GM23338 (cell line): Measurements from ENCODE around the gene AUH. TPM values are rescaled to one million over a fixed set of nuclear protein-coding genes. Genes with fewer than 3 reads are reported as not detected.

Experiments
- ATAC-seq: fragments of 200-7000 bp; cut with Tn5 transposase; 3 replicates; pipeline ENCODE4 v1.9.1; 2020
- DNase-seq: peaks from one replicate; pipeline ENCODE4 v3.0.0-alpha.2; 2015; ENCODE audit warnings: low spot score
- H2AFZ ChIP-seq: fragments of 200-600 bp; sonication (generic); 2 replicates; pipeline ENCODE4 v1.8.0; 2016; ENCODE audit warnings: antibody characterized with exemption, mild to moderate bottlenecking, moderate library complexity
- H3F3A ChIP-seq: fragments of 200-600 bp; sonication (generic); replicated peaks from 2 replicates; pipeline ENCODE4 v1.8.0; 2017; ENCODE audit warnings: antibody characterized with exemption, mixed run types, low read depth
- H3K27ac ChIP-seq: fragments of 200-600 bp; sonication (generic); 2 replicates; pipeline ENCODE4 v1.6.1; 2016; ENCODE audit warnings: low read depth
- H3K27me3 ChIP-seq: fragments of 200-600 bp; sonication (generic); 2 replicates; pipeline ENCODE4 v1.8.0; 2016; ENCODE audit warnings: mild to moderate bottlenecking, mixed run types, moderate library complexity; ENCODE audit not compliant: insufficient read depth
- H3K36me3 ChIP-seq: fragments of 200-600 bp; sonication (generic); 2 replicates; pipeline ENCODE4 v1.8.0; 2016; ENCODE audit warnings: mild to moderate bottlenecking; ENCODE audit not compliant: insufficient read depth
- H3K4me1 ChIP-seq: fragments of 200-600 bp; sonication (generic); 2 replicates; pipeline ENCODE4 v1.8.0; 2016; ENCODE audit warnings: mild to moderate bottlenecking, moderate library complexity; ENCODE audit not compliant: insufficient read depth
- H3K4me2 ChIP-seq: fragments of 200-600 bp; sonication (generic); 2 replicates; pipeline ENCODE4 v1.7.1; 2017; ENCODE audit warnings: mixed run types
- H3K4me3 ChIP-seq: fragments of 200-600 bp; sonication (generic); 2 replicates; pipeline ENCODE4 v1.6.1; 2016; ENCODE audit warnings: mixed run types
- H3K79me2 ChIP-seq: fragments of 200-600 bp; sonication (generic); replicated peaks from 2 replicates; pipeline ENCODE4 v1.8.0; 2017; ENCODE audit warnings: mild to moderate bottlenecking; ENCODE audit not compliant: insufficient read depth
- H3K9me2 ChIP-seq: fragments of 200-600 bp; sonication (generic); 2 replicates; pipeline ENCODE4 v1.8.0; 2017; ENCODE audit not compliant: insufficient read depth
- H4K20me1 ChIP-seq: fragments of 200-600 bp; sonication (generic); replicated peaks from 2 replicates; pipeline ENCODE4 v1.8.0; 2017; ENCODE audit warnings: mild to moderate bottlenecking; ENCODE audit not compliant: insufficient read depth
- H3K27ac Mint-ChIP-seq: 2 replicates; pipeline ENCODE4 v1.8.0; 2020; ENCODE audit warnings: inconsistent platforms, mild to moderate bottlenecking, moderate library complexity, mixed read lengths
- H3K27me3 Mint-ChIP-seq: 3 replicates; pipeline ENCODE4 v1.8.0; 2022; ENCODE audit warnings: low read depth, mild to moderate bottlenecking, moderate library complexity, mixed read lengths, inconsistent platforms; ENCODE audit not compliant: insufficient read depth, poor library complexity
- H3K36me3 Mint-ChIP-seq: 3 replicates; pipeline ENCODE4 v1.8.0; 2021; ENCODE audit warnings: low read depth, mild to moderate bottlenecking, inconsistent platforms, moderate library complexity, mixed read lengths
- H3K4me1 Mint-ChIP-seq: 3 replicates; pipeline ENCODE4 v1.8.0; 2020; ENCODE audit warnings: mild to moderate bottlenecking, inconsistent platforms, mixed read lengths
- H3K4me3 Mint-ChIP-seq: 3 replicates; pipeline ENCODE4 v1.8.0; 2021; ENCODE audit warnings: moderate library complexity, mild to moderate bottlenecking, inconsistent platforms, mixed read lengths
- H3K9me3 Mint-ChIP-seq: 3 replicates; pipeline ENCODE4 v1.8.0; 2020; ENCODE audit warnings: moderate library complexity, mild to moderate bottlenecking, inconsistent platforms, mixed read lengths
- CREB1 ChIP-seq: fragments of 250-450 bp; sonication (Bioruptor Pico); IDR thresholded peaks from 2 replicates; pipeline ENCODE4 v1.5.0; 2020; ENCODE audit warnings: low read depth, mild to moderate bottlenecking, moderate library complexity
- CTCF ChIP-seq, 2 experiments: fragments of 200-600 bp in 1 of 2; sonication (generic) in 1 of 2; conservative IDR thresholded peaks; 2 replicates each; pipeline versions ENCODE4 v1.5.1 to v1.6.1; 2016 to 2017; ENCODE audit warnings: antibody characterized with exemption in 2 of 2, low read depth in 2 of 2, mild to moderate bottlenecking in 2 of 2, moderate library complexity in 1 of 2
- EZH2 ChIP-seq: fragments of 200-600 bp; sonication (generic); IDR thresholded peaks from one replicate; pipeline ENCODE4 v1.8.0; 2017; ENCODE audit warnings: antibody characterized with exemption, mild to moderate bottlenecking, low read depth; ENCODE audit not compliant: unreplicated experiment
- EZH2phosphoT487 ChIP-seq: fragments of 200-600 bp; sonication (generic); IDR thresholded peaks from one replicate; pipeline ENCODE4 v1.8.1; 2018; ENCODE audit warnings: antibody characterized with exemption; ENCODE audit not compliant: unreplicated experiment
- JUNB ChIP-seq: IDR thresholded peaks from one replicate; pipeline ENCODE4 v1.6.1; 2016; ENCODE audit warnings: antibody characterized with exemption; ENCODE audit not compliant: unreplicated experiment
- polyA plus RNA-seq: library from polyadenylated mRNA; unstranded; fragments of >200 nt; fragmentation: Nextera tagmentation; extraction: Ambion mirVana; gene quantifications from 2 replicates; pipeline ENCODE4 v1.2.1, GENCODE V29; 2016
- total RNA-seq: library from RNA; depleted of rRNA; stranded (reverse); fragments of >200 nt; shearing (Covaris generic); gene quantifications from 2 replicates; pipeline ENCODE4 v1.2.3, GENCODE V29; 2014
- TF ChIP-seq, protein P1 (sequence below): IDR thresholded peaks from one replicate; pipeline ENCODE4 v1.6.1; 2018; ENCODE audit warnings: antibody characterized with exemption; ENCODE audit not compliant: unreplicated experiment

Gene AUH
- total and polyA plus RNA-seq, 2 experiments from 2014 or later: 28.8 to 34.2 TPM

DNA sequence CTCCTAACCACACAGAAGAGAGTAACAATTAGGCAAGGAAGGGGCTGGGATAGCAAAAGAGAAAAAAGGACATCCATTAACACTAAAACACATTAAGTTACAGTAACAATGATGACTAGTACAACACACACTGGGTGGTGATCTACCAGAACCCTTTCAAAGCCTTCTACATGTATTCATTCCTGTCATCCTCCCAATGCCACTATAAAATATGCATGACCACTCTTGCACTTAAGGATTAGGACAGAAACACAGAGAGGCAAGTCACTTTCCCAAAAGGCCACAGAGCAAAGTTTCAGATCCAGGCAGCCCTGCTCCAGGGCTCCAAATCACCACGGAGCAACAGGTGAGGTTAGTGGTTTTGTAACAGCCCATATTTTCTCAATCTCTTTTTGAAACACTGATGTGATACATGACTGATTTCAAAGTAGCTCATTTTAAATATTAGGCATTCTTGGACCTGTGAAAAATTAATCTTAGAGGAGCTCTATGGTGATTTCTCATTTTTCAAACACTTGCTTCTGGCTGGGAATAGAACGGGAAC is 86.7 kb downstream of the AUH start (continued):
- TF ChIP-seq, protein P1, sequence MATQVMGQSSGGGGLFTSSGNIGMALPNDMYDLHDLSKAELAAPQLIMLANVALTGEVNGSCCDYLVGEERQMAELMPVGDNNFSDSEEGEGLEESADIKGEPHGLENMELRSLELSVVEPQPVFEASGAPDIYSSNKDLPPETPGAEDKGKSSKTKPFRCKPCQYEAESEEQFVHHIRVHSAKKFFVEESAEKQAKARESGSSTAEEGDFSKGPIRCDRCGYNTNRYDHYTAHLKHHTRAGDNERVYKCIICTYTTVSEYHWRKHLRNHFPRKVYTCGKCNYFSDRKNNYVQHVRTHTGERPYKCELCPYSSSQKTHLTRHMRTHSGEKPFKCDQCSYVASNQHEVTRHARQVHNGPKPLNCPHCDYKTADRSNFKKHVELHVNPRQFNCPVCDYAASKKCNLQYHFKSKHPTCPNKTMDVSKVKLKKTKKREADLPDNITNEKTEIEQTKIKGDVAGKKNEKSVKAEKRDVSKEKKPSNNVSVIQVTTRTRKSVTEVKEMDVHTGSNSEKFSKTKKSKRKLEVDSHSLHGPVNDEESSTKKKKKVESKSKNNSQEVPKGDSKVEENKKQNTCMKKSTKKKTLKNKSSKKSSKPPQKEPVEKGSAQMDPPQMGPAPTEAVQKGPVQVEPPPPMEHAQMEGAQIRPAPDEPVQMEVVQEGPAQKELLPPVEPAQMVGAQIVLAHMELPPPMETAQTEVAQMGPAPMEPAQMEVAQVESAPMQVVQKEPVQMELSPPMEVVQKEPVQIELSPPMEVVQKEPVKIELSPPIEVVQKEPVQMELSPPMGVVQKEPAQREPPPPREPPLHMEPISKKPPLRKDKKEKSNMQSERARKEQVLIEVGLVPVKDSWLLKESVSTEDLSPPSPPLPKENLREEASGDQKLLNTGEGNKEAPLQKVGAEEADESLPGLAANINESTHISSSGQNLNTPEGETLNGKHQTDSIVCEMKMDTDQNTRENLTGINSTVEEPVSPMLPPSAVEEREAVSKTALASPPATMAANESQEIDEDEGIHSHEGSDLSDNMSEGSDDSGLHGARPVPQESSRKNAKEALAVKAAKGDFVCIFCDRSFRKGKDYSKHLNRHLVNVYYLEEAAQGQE: no peak
- TF ChIP-seq CTCF (conservative IDR thresholded peaks at IDR 0.05; ENCODE audit: low read depth in 2 of 2): no peak
- TF ChIP-seq EZH2phosphoT487: no peak
- no peak for TF ChIP-seq JUNB
- no peak for TF ChIP-seq CREB1 (CRISPR knock-in tag)

GRCh38 chr9:91273853-91274552 is 87.7 kb downstream of the AUH start:
- Histone ChIP-seq H3K9me2 (no peaks in the 10 kb centered on the region), H3K4me1 (peaks cover 8% of the 10 kb centered on the region; the same call in 1 of the 2 replicates), H3K4me3 (no peak overlapping the region), H3K4me2 (0 out of 2 replicates have a peak overlapping the region, but pooled peaks have one; percentile 12), H3K27me3 (no peaks in the 10 kb centered on the region), H3K36me3 (no peaks in the 10 kb centered on the region), H3K27ac (no peak overlapping the region), H3F3A (no peaks in the 10 kb centered on the region), H4K20me1 (no peaks in the 10 kb centered on the region; the same call in 1 of the 2 replicates), H2AFZ (no peak overlapping the region), H3K79me2 (peaks cover 7% of the 10 kb centered on the region; the same call in 1 of the 2 replicates)
- Mint-ChIP-seq H3K4me1 (peaks cover 9% of the 10 kb centered on the region), H3K27ac (peak overlapping the region; percentile 31; the same call in 1 of the 2 replicates), H3K4me3 (no peak overlapping the region), H3K27me3 (no peaks in the 10 kb centered on the region), H3K36me3 (no peaks in the 10 kb centered on the region), H3K9me3 (no peaks in the 10 kb centered on the region)
- no peak for ATAC-seq
- DNase-seq: no peak
- 0 out of 2 replicates have a peak, but pooled peaks have one; percentile 9 for TF ChIP-seq CREB1 (CRISPR knock-in tag)
- no peak for TF ChIP-seq EZH2
